ENCODE results near the gene IL17REL.

Gene IL17REL

DNA sequence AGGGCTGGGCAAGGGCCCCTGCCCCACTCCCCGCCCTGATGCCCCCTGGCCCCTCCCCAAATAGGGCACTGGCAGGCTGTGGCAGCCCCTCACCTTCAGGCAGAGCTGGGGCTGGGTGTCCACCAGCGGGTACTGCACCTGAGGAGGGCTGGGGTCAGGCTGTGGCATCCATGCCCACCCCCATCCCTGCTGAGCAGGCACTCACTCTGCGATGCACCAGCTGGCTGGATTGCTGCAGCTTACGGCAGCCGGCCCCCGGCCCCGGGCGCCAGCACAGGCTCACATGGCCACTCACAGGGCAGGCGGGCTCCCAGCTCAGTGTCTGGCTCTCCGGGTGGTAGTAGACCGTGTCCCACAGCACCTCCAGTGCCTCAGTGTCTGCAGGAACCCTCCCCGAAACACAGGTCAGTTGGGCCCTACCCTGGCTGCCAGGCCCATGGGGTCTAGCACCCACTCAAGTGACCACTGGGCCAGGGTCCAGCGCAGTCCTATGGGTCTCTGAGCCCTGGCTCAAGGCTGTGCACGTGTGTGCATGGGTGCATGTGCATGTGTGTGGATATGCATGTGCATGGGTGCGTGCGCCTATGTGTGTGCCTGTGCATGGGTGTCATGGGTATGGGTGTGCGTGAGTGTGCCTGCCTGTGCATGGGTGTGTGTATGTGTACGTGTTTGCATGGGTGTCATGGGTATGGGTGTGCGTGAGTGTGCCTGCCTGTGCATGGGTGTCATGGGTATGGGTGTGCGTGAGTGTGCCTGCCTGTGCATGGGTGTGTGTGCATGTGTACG, 14.4 kb downstream of the IL17REL start:
- Histone ChIP-seq H3K27ac (no peak overlapping the region), H3K9me3 (ENCODE audit: low read depth, low read length) (no peaks in the 10 kb centered on the region), H3K9ac (ENCODE audit: insufficient read length) (no peak overlapping the region), H3K36me3 (ENCODE audit: insufficient read depth, low read length) (no peaks in the 10 kb centered on the region), H3K4me3 (no peak overlapping the region)
- DNase-seq (ENCODE audit: low read depth, low spot score), result no peak
- no peak for TF ChIP-seq EZH2 (IDR thresholded peaks at IDR 0.05)

DNA sequence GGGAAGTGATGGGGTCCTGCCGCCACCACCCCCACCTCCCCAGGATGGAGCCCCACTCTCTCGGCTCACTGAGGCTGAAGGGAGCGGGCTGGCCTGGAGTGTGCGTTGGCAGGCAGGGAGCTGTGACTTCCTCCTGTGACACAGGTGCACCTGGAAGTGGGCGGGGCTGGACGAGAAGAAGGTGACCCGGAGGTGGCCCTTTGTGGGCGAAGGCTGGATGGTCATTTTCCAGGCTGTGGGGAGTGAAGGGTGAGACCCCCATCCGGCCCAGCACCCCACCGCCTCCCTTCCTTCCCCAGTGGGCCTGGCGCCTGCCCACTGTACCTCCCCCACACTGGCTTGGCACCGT, 15.3 kb downstream of the IL17REL start:
- Histone ChIP-seq H3K36me3 (ENCODE audit: insufficient read depth, low read length) (no peaks in the 10 kb centered on the region), H3K4me3 (no peak overlapping the region), H3K27ac (no peak overlapping the region), H3K9ac (ENCODE audit: insufficient read length) (no peak overlapping the region), H3K9me3 (ENCODE audit: low read depth, low read length) (no peaks in the 10 kb centered on the region)
- DNase-seq (ENCODE audit: low read depth, low spot score), result no peak
- TF ChIP-seq POLR2AphosphoS5 (IDR thresholded peaks at IDR 0.05; ENCODE audit: borderline replicate concordance, low read depth, low read length) (no peak), FOXP2 (optimal IDR thresholded peaks at IDR 0.05; ENCODE audit: control extremely low read depth, extremely low read length, insufficient read depth) (no peak), EZH2 (IDR thresholded peaks at IDR 0.05) (no peak)

DNA sequence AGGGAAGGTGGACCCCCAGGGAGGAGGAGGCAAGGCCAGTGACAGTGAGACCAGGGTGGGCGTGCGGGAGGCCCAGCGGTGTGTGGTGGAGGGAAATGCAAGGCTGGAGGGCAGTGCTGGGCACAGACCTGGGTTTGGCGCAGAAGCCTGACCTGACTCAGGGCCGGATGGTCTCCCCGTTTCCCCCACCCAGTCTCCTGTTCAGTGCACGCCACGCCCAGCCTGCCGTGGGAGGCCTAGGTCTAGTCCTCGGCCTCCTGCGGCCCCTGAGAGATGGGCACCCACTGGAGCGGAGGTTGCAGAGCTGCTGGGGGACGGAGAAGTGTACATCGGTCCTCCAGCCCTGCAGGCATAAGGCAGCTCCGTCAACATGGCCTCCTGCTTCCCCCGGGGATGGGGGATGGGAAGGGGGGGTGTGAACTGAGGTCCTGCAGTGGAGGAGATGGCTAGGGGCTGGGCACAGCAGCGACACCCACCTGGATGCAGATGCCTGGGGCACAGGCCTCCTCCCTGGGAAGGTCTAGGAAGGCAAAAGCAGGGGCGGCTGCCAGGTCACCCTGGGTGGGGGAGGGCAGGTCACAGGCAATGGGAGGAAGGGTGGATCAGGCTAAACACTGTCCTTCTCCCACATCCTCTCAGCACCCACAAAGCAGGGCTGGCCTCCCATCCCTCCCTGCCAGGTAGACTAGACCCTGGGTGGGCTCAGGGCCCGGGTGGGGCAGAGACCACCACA, 15.9 kb downstream of the IL17REL start:
- TF ChIP-seq POLR2AphosphoS5 (IDR thresholded peaks at IDR 0.05; ENCODE audit: borderline replicate concordance, low read depth, low read length), result no peak
- Histone ChIP-seq H3K36me3 (ENCODE audit: insufficient read depth, low read length) (no peaks in the 10 kb centered on the region), H3K4me3 (no peak overlapping the region), H3K9ac (ENCODE audit: insufficient read length) (no peak overlapping the region), H3K9me3 (ENCODE audit: low read depth, low read length) (peaks cover under 1% of the 10 kb centered on the region; the same call in 1 of the 2 replicates), H3K27ac (no peak overlapping the region)
- no peak for DNase-seq (ENCODE audit: low read depth, low spot score)

DNA sequence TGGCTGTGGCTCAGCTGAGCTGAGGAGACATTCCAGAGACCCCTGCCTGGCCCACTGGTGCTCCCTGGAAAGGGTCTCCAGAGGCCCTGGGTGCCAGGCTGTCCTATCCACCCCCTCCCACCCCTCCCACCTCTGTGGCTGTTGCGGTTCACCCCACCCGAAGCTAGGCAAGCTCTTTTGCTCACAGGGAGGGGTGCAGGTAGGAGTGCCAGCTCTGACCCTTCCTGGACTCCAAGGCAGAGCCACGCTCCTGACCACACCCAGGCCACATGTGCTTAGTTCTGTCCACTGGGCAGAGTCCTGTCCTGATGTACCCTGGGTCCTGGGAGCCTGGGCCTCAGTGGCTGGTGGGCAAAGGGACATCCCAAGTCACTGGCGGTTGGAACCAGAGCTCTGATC, 16.4 kb downstream of the IL17REL start:
- no peak overlapping the region for H3K4me3 ChIP-seq
- DNase-seq (ENCODE audit: low read depth, low spot score), result no peak

DNA sequence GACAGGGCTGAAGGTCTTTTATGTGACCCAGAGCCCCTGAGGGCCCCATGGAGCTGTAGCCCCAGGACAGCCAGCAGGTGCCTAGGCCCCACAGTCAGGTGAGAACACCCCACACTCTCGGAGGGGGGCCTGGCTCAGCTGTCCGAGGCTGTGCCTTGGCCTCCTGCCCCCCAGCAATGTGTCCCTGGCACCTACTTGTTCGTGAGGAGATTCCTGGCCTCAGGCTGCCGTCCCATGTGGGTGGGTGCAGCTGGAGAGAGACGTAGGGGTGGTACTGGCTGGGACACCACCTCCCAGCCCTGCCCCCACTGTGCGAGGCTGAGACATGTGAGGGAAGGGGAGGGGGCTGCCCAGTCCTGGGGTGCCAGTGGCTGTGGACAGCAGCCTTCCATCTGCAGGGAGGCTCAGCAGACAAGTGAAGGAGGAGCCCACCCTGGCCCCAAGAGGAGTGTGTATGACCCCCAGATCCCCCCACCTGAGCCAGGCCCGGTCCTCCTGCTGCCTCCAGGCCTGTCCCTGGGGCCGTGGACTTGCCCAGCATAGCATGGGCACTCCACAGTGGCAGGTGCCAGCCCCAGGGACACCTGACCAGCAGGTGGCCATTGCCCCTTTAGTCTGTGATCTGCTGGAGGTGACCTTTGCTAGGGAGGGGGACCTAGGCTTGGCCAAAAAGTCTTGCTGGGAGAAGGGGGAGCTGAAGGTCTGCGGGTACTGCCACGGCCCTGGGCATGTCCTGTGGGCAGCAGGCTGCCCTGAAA, 17.0 kb downstream of the IL17REL start:
- Histone ChIP-seq H3K36me3 (ENCODE audit: insufficient read depth, low read length) (no peaks in the 10 kb centered on the region), H3K9me3 (ENCODE audit: low read depth, low read length) (peaks cover 7% of the 10 kb centered on the region), H3K27ac (no peak overlapping the region), H3K4me3 (no peak overlapping the region), H3K9ac (ENCODE audit: insufficient read length) (no peak overlapping the region)
- no peak for TF ChIP-seq FOXP2 (optimal IDR thresholded peaks at IDR 0.05; ENCODE audit: control extremely low read depth, extremely low read length, insufficient read depth)
- TF ChIP-seq POLR2AphosphoS5 (IDR thresholded peaks at IDR 0.05; ENCODE audit: borderline replicate concordance, low read depth, low read length), result no peak
- no peak for TF ChIP-seq EZH2 (IDR thresholded peaks at IDR 0.05)
- DNase-seq (ENCODE audit: low read depth, low spot score), result no peak

More for the DNA sequence above, 16.4 kb downstream of the IL17REL start:
- Histone ChIP-seq H3K36me3 (ENCODE audit: insufficient read depth, low read length) (no peaks in the 10 kb centered on the region), H3K9ac (ENCODE audit: insufficient read length) (no peak overlapping the region), H3K9me3 (ENCODE audit: low read depth, low read length) (peaks cover 6% of the 10 kb centered on the region), H3K27ac (no peak overlapping the region)
- no peak for TF ChIP-seq FOXP2 (optimal IDR thresholded peaks at IDR 0.05; ENCODE audit: control extremely low read depth, extremely low read length, insufficient read depth)

DNA sequence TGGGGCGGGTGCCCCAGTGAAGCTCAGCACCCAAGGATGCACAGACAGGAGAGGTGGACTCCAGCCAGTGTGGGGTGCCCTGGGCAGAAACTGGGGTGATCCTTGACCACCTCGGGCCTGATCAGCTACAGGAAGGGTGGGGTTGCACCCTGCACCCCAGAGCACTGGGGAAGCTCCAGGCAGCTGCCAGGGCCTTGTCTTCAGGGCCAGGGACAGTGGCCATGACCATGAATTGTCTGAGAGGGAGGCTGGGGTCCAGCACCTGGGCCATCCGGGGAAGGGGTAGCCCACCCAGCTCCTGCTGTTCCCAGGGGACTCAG, 17.6 kb downstream of the IL17REL start:
- peaks cover 7% of the 10 kb centered on the region for H3K9me3 ChIP-seq (ENCODE audit: low read depth, low read length)
- no peak for TF ChIP-seq POLR2AphosphoS5 (IDR thresholded peaks at IDR 0.05; ENCODE audit: borderline replicate concordance, low read depth, low read length)
- TF ChIP-seq EZH2 (IDR thresholded peaks at IDR 0.05), result no peak
- no peak for TF ChIP-seq FOXP2 (optimal IDR thresholded peaks at IDR 0.05; ENCODE audit: control extremely low read depth, extremely low read length, insufficient read depth)
- no peak overlapping the region for H3K4me3 ChIP-seq
- DNase-seq (ENCODE audit: low read depth, low spot score), result no peak
- no peak overlapping the region for H3K27ac ChIP-seq
- no peaks in the 10 kb centered on the region for H3K36me3 ChIP-seq (ENCODE audit: insufficient read depth, low read length)
- H3K9ac ChIP-seq (ENCODE audit: insufficient read length), result no peak overlapping the region

DNA sequence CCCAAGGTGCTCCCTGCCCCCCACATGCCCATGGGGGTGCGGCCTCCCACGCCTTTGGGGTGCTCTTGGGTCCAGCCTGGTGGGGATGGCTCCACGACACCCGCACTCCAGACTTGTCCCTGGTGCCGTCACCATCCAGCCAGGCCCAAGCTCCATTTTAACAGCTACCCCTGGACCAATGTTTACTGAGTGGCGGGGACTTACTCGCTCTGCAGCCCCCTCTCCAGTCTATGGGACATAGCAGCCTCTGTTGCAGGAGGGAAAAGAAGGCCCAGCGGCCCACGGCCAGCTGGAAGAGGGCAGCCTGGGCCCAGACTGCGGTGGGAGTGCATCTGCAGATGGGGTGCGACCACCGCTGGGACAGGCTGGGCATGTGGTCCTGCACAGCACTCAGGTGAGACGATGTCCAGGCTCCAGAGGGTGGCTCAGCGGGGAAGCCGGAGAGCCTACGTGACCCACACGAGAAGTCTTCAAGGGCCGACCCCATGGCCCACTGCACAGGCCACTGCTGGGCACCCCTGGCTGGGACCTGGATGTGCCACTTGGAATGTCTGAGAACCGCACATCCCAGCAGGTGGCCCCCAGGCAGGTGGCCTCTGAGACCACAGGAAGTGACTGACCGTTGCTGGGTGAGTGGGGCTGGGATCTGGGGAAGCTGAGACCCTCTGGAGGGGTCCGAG, 18.1 kb downstream of the IL17REL start:
- H3K9me3 ChIP-seq (ENCODE audit: low read depth, low read length), result peaks cover 7% of the 10 kb centered on the region
- H3K4me3 ChIP-seq, result no peak overlapping the region
- DNase-seq (ENCODE audit: low read depth, low spot score), result no peak
- TF ChIP-seq FOXP2 (optimal IDR thresholded peaks at IDR 0.05; ENCODE audit: control extremely low read depth, extremely low read length, insufficient read depth) (no peak), POLR2AphosphoS5 (IDR thresholded peaks at IDR 0.05; ENCODE audit: borderline replicate concordance, low read depth, low read length) (no peak), EZH2 (IDR thresholded peaks at IDR 0.05) (no peak)
- H3K36me3 ChIP-seq (ENCODE audit: insufficient read depth, low read length), result no peaks in the 10 kb centered on the region
- H3K9ac ChIP-seq (ENCODE audit: insufficient read length), result no peak overlapping the region
- no peak overlapping the region for H3K27ac ChIP-seq

DNA sequence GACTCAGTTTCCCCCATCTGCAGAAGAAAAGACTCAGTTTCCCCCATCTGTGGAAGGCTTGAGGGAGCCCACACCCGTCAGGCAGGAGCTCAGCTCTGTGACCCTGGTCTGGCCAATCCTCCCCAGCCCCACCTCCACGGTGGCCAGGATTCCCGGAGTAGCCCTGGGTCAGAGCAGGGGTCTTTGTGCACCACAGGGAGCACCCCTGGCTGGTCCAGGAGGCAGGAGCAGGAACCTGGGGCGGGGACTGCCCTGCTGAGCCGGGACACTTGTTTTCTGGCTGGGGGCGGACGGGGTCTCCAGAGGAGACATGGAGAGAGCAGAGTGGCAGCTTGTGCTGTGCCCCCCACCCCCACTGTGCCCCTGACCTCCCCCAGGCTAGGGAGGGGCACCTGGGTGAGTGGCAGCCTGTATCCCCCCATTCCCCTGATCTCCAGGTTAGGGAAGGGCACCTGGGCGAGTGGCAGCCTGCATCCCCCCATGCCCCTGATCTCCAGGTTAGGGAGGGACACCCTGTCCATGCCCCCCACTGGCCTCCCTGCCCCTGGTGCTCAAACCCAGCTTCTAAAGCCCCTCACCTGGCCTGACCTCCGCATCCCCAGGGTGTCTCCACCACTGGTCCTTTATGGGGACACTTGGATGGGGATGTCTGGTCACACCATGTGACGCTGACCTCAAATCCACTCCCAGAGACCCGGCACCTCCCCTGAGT, 18.8 kb downstream of the IL17REL start:
- Histone ChIP-seq H3K27ac (no peak overlapping the region), H3K36me3 (ENCODE audit: insufficient read depth, low read length) (no peaks in the 10 kb centered on the region), H3K9ac (ENCODE audit: insufficient read length) (no peak overlapping the region), H3K9me3 (ENCODE audit: low read depth, low read length) (peaks cover 7% of the 10 kb centered on the region), H3K4me3 (no peak overlapping the region)
- TF ChIP-seq EZH2 (IDR thresholded peaks at IDR 0.05) (no peak), FOXP2 (optimal IDR thresholded peaks at IDR 0.05; ENCODE audit: control extremely low read depth, extremely low read length, insufficient read depth) (no peak), POLR2AphosphoS5 (IDR thresholded peaks at IDR 0.05; ENCODE audit: borderline replicate concordance, low read depth, low read length) (no peak)
- no peak for DNase-seq (ENCODE audit: low read depth, low spot score)
